HG03103 (cell line): ENCODE measurements around the gene BANF2.

ENCODE experiments used
- ATAC-seq: cut with Tn5 transposase; IDR thresholded peaks from one replicate; pipeline ENCODE4 v1.9.1; 2021; ENCODE audit warnings: low read depth; ENCODE audit not compliant: unreplicated experiment

Gene BANF2

DNA sequence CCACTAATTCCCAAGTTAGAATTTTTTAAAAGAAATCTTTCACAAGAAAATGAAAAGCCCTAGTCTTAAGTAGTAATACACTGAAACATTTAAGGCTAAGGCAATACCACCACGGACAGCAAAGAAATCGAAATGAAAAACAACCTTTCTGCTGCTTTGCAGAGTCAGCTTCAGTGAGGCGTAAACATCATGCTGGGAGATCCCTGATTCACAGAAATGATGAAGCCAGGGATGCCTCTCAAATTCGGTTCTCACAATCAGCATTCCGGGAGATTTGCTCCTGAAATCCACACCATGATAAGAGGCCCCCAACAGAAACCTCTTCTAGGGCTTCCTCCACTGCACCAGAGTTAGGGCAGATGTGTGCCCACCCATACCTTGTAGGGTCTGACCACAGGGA lies 36.3 kb upstream of the BANF2 start:
- ATAC-seq = no peak

DNA sequence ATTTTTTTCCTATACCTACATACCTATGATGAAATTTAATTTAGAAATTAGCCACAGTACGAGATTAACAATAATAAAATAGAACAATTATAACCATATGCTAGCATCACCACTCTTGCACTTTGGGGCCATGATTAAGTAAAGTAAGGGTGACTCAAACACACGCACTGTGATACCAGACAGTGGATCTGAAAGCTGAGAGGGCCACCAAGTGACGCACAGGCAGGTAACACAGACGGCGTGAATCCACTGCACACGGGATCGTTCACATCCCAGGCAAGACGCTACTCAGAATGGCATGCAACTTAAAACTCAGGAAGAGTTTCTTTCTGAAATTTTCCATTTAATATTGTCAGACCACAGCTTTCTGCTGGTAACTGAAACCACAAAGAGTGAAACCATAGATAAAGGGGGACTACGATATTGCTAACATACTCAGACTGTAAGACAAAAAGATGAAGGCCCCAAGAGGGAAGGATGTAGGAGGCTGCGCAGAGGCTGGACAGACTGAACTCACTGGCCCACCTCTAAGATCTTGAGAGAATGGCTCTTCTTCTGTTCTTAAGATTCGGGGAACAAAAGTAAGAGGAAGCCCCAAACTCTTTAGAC lies 35.6 kb upstream of the BANF2 start:
- ATAC-seq = no peak

DNA sequence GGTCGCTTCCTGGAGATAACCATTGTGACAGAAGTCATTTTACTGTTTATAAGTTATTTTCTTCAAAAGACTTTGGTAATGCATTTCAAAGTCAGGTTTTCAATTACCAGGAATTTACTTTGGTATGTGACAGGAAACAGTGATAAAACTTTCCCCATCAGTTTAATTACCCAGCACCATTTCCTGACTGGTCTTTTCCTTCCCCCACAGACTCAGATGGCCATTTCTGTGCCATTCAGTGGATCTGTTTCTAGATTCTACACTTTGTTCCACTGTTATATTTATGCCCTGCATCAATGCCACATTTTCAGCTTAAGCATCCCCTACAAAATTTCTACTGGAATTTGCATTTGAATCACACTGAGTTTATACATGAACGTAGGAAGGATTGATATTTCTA lies 34.0 kb upstream of the BANF2 start:
- no peak for ATAC-seq

DNA sequence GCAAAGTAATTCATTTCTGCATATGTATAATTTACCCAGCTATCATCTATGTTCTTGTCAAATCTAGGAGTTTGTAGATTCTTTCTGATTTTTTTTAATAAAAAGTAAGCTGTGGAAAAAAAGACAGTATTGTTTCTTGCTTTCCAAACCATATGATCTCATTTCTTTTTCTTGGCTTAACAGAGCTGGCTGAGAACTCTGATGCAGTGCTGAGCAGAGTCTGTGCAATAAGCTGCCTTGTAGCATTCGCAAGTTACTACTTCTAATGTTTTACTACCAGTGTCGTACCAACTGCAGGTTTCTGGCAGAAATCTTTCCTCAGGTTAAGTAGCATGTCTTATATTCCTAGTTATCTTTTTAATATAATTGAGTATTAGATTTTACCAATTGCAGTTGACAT lies 33.3 kb upstream of the BANF2 start:
- no peak for ATAC-seq

DNA sequence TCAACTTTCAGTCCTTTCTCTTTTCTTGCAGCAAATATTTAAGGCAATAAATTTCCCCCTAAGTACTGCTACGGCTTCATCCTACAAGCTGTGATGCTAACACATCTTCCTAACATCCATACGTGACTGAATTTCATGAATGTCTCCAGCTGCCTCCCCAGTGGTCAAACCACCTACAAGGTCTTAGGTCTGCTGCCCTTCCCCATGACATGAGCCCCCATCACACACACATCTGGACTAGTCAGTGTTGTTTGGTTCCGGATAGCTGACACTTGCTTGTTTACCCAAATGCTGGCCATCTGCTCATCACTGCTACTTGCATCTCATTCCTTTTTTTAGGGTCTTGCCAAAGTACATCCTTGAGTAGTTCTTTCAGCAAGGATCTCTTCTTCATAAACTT lies 32.3 kb upstream of the BANF2 start:
- no peak for ATAC-seq

DNA sequence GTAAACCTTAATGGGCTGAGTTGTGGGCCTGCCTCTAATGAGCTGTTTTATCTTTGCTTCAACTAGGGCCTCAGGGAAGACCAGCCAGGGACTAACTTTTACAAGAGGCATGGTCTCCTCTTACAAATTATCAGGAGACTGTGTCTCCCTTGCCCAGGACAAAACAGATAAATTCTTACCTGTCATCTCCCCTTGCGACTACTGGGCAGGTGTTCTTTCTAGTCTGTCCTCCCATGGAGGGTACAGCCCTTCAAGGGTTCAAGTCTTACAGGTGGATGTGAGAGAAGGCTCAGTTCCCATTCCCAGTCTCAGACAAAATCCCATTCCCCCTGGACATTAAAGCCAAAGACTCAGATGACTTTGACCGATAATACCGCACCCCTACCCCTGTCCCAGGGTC lies 31.3 kb upstream of the BANF2 start:
- no peak for ATAC-seq

DNA sequence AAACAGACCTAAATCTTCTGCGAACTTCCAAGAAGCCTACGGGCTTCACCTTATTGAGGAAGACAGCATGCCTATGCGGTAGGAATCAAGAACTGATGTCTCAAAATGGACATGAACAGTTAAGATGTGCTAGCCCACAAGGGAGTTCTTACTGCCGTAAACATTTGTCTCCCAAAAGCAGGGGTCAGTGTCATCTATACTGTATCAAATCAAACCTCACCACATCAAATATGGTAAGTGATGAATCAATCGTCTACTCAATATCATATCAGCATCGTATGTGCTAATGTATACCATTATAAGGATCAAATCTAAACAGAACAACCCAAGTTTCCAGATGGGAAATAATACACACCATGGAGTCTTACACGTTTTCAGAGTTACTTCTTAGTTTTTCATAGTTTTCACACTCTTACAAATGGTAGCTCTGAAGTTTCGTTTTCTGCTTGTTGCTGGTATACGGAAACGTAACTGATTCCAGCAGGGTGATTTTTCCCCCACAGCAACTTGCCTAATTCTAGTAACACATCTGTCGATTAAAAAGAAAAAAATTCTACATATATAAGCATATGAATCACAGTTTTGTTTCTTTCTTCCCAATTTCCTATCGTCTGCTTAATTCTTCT lies 30.3 kb upstream of the BANF2 start:
- ATAC-seq = no peak

DNA sequence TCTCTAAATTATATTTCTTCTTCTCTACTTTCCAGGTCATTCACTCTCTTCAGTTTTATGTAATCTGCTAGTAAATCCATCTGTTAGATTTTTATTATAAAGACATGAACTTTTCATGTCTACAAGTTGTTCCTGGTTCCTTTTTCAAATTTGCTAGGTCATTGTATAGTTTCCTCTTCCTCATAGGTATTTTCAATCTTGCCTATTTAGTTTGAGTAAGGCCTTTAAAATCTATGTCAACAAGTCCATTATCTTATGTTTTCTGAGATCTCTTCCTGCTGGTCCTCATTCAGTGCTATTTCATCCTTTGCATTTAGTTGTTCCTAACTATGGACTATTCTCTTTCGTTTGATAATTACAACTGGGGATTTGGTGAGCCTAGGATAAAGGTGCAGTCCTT lies 28.8 kb upstream of the BANF2 start:
- ATAC-seq = no peak

DNA sequence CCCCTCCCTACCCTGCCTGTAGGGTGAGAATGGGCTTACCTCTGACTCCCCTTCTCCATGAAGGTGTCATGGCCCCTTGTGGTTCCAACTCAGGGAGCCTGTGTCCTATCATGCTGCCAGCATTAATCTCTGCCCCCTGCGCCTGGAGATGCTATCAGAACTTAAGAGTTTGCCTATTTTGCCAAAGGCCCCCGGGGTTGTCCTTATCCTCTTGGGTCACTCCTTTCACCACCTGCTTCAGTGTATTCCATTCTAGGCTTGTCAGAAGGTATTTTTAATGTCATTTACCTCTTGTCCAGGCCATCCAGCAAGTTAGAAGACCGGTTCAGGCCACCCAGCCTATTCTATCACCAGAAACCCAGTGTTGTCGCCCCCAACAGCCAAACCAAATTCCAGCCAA lies 28.2 kb upstream of the BANF2 start:
- no peak for ATAC-seq

DNA sequence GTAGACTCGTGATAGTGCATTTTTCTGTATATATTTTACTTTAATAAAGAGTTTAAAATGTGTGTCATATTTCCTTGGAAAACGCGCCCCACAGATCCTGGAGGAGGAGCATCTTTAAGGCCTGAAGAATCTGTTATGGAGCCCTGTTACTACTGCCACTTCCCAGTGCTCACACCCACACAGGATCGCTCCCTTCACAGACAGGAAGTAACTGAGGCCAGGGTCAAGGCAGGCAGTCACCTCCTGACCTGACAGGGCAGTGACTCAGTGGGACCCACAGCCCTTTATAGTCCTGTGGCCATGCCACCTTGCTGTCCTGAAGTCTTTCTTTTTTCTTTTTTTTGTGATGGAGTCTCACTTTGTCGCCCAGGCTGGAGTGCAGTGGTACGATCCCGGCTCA lies 26.7 kb upstream of the BANF2 start:
- ATAC-seq = no peak

DNA sequence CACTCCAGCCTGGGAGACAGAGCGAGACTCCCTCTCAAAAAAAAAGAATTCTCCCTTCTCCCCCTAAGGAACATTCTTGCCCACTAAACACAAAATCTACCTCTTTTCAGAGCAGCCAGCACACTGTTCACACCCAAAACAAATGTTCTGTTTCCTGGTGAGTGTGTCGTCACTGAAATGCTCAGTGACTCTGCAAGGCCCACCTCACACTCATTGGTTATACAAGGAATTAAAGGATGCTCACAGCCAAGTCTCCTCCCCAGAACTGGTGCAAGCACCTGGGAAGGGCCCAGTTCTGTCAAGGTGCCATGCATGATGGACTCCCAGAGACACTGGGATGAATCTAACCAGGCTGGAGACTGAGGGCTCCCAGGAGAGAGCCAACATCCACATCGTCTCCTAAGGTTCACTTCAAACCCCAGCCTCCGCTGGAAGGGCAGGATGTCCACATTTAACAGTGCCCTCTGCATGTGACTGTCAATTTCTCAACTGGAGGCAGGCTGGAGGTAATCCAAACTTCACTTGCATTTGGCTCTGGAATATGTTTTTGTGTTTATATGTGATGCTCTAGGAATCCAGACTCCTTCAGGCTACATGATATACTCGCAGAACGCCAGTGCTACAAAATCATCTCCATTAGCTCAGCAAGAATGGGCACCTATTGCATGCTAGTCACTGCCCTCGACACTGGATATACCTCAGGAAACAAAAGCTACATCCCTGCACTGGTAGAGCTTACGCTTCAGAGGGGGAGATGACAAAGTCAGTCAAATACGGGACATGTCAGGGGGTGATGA lies 24.8 kb upstream of the BANF2 start:
- ATAC-seq = no peak

DNA sequence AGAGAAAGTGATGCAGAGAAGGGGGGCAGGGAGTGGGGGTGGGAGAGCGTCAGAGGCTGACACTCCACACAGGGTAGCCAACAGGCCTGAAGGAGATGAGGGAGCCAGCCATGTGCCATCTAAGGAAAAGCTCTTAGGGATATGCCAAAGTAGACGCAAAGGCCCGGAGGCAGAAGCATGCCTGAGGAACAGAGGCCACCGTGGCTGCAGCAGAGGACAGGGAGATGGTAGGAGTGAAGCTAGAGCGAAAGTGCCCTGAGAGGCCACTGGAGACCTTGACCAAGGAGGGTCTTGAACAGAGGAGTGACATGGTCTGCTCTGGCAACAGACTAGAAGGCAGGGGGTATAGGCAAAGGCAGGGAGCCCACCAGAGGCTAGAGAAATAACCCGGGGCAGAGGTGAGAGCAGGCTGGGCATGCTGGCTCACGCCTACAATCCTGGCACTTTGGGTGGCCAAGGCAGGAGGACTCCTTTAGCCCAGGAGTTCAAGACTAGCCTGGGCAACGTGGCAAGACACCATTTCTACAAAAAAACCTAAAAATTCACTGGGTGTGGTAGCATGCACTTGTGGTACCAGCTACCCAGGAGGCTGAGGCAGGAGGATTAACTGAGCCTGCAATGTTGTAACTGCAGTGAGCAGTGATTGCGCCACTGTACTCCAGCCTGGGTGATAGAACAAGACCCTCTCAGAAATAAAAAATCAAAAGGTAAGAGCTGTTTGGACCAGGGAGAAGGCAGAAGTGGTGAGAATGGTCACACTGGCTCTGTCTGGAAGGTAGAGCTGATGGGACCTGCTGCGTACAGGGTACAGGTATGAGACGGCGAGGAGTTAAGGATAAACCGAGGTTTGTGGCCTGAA lies 24.0 kb upstream of the BANF2 start:
- ATAC-seq = no peak

DNA sequence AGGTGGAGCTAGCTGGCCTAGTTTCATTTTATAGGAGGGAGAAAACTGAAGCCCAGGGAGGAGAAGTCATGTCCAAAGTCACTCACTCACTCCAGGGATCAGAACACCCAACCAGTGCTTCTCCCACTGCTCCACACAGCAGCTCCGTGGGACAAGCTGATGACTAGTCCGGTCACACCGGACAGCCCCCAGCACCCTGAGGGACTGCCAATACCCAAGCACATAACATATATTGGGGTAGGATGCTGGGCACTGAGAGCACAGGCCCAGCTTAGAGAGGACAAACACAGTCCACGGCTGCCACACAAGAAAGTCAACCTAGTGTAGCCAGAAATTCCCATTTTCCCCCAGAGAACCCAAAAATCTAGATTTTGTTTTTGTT lies 23.4 kb upstream of the BANF2 start:
- no peak for ATAC-seq

DNA sequence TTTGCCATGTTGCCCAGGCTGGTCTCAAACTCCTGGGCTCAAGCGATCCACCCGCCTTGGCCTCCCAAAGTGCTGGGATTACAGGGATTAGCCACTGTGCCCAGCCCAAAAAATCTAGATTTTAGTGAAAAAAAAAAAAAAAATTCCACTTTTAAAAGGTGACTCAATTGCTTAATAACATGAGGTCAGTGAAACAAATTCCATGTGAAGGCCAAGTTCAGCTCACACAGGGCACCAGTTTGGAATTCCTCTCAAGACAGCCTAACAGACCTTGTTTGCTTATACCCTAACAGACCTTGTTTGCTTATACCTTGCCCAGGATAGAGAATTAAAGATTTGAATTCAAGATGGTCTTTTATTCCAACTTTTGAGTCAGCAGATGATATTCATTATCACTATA lies 22.8 kb upstream of the BANF2 start:
- no peak for ATAC-seq

DNA sequence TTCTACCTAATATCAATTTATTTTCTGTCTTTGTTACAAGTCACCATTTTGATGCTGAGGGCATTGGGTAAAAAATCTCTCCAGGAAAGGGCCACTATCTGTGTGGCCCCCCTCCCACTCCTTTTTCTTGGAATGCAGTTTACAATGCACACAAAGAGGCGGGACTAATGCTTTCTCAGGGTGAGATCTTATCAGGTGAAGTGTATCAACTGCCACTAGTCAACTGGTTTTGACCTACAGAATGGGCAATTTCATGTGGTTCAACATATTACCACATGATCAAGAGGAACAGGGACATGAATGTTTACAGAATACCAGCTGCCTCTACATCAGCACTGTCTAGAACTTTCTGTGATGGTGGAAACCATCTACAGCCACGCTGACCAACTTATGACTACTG lies 21.5 kb upstream of the BANF2 start:
- ATAC-seq = no peak

DNA sequence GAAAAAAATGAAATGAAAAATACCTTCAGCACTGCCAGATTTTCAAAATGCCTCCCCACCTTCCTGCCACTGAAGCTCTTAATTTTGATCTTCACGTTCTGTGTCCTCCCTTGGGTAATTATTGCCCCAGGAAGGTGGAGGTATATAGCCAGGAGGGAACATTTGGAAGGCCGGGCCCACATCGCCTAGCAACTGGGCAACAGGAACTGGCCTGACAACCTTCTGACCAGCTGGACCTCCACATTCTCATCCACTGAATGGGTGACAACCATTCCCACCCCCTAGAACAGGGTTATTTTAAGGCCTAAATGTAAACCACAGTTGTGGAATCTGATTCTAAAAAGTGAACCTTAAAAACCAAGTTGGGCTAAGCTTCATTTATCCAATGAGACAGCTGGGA lies 20.9 kb upstream of the BANF2 start:
- ATAC-seq = no peak

DNA sequence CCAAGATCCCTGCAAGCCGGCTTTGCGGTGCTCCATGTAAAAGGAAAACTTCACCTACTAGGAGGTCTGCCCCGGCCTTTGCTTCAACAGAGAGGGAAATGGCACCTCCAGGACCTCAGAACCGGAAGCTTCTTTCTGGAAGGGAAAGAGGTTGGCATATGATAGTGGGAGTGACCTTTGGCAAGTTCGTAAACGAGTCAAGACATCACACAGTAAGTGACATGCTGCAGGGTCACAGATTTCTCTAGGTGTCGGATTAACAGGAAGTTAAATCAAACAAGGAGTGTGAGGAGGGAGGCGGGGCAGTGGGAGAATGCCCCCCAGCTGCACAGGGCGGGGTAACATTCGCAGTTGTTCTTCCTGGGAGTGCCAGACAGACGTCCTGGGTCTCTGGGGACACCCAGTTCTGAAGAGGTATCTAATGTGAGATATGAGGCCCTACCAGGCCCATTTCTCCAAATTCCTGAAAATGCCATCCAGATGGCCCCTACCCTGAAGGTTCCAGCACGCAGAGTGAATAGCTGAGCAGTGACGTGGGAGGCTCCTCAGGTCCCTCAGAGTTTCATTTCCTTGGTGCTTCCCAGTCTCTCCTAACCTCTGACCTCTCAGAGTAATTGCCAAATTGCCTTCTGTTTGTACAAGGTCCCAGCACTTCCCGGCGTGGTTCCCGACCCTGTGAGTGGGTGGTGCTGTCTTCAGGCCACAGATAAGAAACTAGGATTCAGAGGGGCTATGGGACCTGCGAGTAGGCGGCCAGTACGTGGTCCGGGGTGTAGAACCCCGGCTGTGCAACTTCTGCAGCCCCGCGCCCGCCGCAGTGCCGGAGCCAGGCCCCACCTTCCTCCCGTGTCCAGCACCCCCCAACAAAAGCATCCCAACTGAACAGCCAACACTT lies 19.6 kb upstream of the BANF2 start:
- no peak for ATAC-seq

DNA sequence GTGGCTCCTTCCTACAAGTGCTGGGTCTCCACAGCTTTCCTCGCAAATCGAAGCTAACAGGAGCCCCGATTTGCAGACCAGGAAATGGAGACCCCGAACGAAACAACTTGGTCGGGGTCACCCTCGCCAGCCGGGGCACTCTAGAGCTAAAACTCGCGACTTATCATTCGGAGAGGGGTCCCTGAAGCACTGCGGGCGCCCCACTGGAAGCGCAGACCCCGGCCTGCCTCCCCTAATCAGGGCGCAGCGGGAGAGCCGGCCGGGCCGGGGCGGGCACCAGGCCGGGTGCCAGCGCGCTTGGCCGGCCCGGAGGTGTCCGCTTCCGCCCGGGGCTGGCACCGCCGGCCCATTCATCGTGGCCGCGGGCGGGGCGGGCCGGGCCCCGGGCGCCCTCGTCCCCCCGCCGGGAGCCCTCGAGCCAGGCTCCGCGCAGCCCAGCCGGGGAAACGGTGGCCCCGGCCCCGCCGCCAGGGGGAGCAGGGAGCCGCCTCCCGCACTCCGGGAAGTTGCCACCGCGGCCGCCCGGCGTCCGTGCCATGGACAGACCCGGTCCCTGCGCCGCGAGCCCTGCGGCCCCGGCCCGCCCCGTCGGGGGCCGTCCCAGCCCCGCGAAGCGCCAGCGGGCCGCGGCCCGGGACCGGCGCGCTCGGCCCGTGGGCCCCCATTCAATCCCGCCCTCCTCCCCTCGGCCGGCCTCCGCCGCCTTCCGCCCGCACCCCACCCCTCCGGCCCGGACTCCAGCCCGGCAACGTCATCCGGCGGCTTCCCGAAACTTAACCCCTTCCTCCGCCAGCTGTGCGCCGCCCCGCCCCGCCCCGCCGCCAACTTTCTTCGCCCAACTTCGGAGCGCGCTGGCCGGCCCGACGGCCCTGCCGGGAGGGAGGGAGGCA lies 18.7 kb upstream of the BANF2 start:
- peak; percentile 33 for ATAC-seq

DNA sequence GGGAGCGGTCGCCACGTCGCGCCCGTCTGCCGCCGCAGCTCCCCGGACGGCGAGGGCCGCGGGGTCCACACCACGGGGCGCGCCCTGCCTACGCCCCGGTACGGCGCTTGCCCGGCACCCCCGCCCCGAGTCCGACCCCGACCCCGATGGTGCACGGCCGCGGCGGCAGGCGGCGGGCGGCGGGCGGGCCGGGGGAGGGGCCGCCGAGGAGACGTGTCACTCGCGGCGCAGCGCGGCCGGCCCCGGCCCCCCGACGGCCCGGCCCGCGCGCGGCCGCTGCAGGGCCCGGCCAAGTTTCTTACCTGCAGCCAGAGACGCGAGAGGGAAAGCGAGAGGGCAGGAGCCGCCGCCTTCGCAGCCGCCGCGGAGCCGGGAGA lies 18.1 kb upstream of the BANF2 start:
- ATAC-seq = peak; percentile 3
